IMR-90 (cell line): ENCODE results near the gene BUB1B. TPM values are rescaled to one million over a fixed set of nuclear protein-coding genes. Genes with fewer than 3 reads are reported as not detected.
A peak's percentile ranks its signal among the peaks of the same experiment; 100 is the strongest.

ENCODE experiments used
- ATAC-seq: fragments of 200-7000 bp; cut with Tn5 transposase; 2 replicates; pipeline ENCODE4 v1.9.1; 2020; ENCODE audit warnings: low read depth, mild to moderate bottlenecking, moderate library complexity
- BruUV-seq: library from RNA; stranded (reverse); fragments of 400-500 nt; replicated peaks from 2 replicates; lab custom pipeline; 2021; lab: Mats Ljungman, UMichigan
- CTCF ChIA-PET: fragments of 300-600 bp; formaldehyde crosslinking; extraction: SDS; loops from one replicate; lab custom pipeline; 2021; ENCODE audit warnings: antibody characterized with exemption; lab: Yijun Ruan, JAX
- POLR2A ChIA-PET: fragments of 300-600 bp; sonication (Branson Sonifier 250); formaldehyde crosslinking; loops from one replicate; lab custom pipeline; 2022; ENCODE audit warnings: antibody characterized with exemption; ENCODE audit not compliant: unreplicated experiment; lab: Charles Lee
- DNase-seq: peaks from one replicate; pipeline ENCODE4 v3.0.0; 2013
- H2AFZ ChIP-seq: replicated peaks from 2 replicates; pipeline ENCODE3; 2013; ENCODE audit warnings: low read length, mild to moderate bottlenecking; ENCODE audit not compliant: poor library complexity
- H2AK5ac ChIP-seq: 2 replicates; pipeline ENCODE4 v1.6.1; 2013; ENCODE audit warnings: low read depth, low read length, inconsistent platforms
- H2AK9ac ChIP-seq: replicated peaks from 2 replicates; pipeline ENCODE3; 2013; ENCODE audit warnings: mild to moderate bottlenecking, low read depth, low read length, moderate library complexity; ENCODE audit not compliant: poor library complexity
- H2BK120ac ChIP-seq: 2 replicates; pipeline ENCODE4 v1.6.1; 2013; ENCODE audit warnings: low read depth, low read length, inconsistent platforms
- H2BK15ac ChIP-seq: 3 replicates; pipeline ENCODE4 v1.6.1; 2013; ENCODE audit warnings: low read depth, low read length, inconsistent platforms
- H2BK20ac ChIP-seq: 2 replicates; pipeline ENCODE4 v1.6.1; 2013; ENCODE audit warnings: low read depth, mild to moderate bottlenecking, inconsistent platforms, low read length, moderate library complexity
- H2BK5ac ChIP-seq: 2 replicates; pipeline ENCODE4 v1.6.1; 2013; ENCODE audit warnings: mild to moderate bottlenecking, low read depth, low read length, inconsistent platforms; ENCODE audit not compliant: poor library complexity, severe bottlenecking
- H3K14ac ChIP-seq: replicated peaks from 2 replicates; pipeline ENCODE4 v1.6.1; 2013; ENCODE audit warnings: low read depth, low read length, inconsistent platforms
- H3K18ac ChIP-seq: 2 replicates; pipeline ENCODE4 v1.6.1; 2013; ENCODE audit warnings: low read depth, low read length, control low read depth
- H3K23ac ChIP-seq: 2 replicates; pipeline ENCODE4 v1.6.1; 2013; ENCODE audit warnings: low read depth, low read length, inconsistent platforms
- H3K27ac ChIP-seq: 2 replicates; pipeline ENCODE4 v1.5.1; 2013; ENCODE audit warnings: mild to moderate bottlenecking, control low read depth, low read length; ENCODE audit not compliant: insufficient read depth
- H3K27me3 ChIP-seq: 2 replicates; pipeline ENCODE4 v1.6.1; 2013; ENCODE audit warnings: low read length; ENCODE audit not compliant: control insufficient read depth, insufficient read depth
- H3K36me3 ChIP-seq: 2 replicates; pipeline ENCODE4 v1.6.1; 2013; ENCODE audit warnings: low read length, mixed read lengths; ENCODE audit not compliant: control insufficient read depth, insufficient read depth
- H3K4ac ChIP-seq: 2 replicates; pipeline ENCODE4 v1.6.1; 2013; ENCODE audit warnings: low read depth, low read length, inconsistent platforms
- H3K4me1 ChIP-seq: 2 replicates; pipeline ENCODE4 v1.6.1; 2013; ENCODE audit warnings: low read length, mixed read lengths; ENCODE audit not compliant: control insufficient read depth, insufficient read depth
- H3K4me2 ChIP-seq: 2 replicates; pipeline ENCODE4 v1.6.1; 2013; ENCODE audit warnings: low read depth, mild to moderate bottlenecking, control low read depth, low read length, moderate library complexity
- H3K4me3 ChIP-seq: 2 replicates; pipeline ENCODE4 v1.5.1; 2013; ENCODE audit warnings: low read depth, mild to moderate bottlenecking, control low read depth, low read length, moderate library complexity; ENCODE audit not compliant: insufficient read depth
- H3K56ac ChIP-seq: 2 replicates; pipeline ENCODE4 v1.6.1; 2013; ENCODE audit warnings: low read length, inconsistent platforms; ENCODE audit not compliant: insufficient read depth; ENCODE audit errors: extremely low read depth
- H3K79me1 ChIP-seq, 2 experiments: 2 replicates each; pipeline ENCODE4 v1.6.1; 2013; ENCODE audit warnings: low read length in 2 of 2, inconsistent platforms in 1 of 2, low read depth in 1 of 2
- H3K9ac ChIP-seq: 2 replicates; pipeline ENCODE4 v1.6.1; 2013; ENCODE audit warnings: low read depth, low read length, control low read depth
- H3K9me1 ChIP-seq: 2 replicates; pipeline ENCODE4 v1.6.1; 2013; ENCODE audit warnings: low read length, inconsistent platforms; ENCODE audit not compliant: insufficient read depth
- H3K9me3 ChIP-seq: 2 replicates; pipeline ENCODE4 v1.6.1; 2013; ENCODE audit warnings: low read length; ENCODE audit not compliant: control insufficient read depth, insufficient read depth
- H4K20me1 ChIP-seq: 2 replicates; pipeline ENCODE4 v1.6.1; 2013; ENCODE audit warnings: low read length, inconsistent platforms; ENCODE audit not compliant: insufficient read depth
- H4K5ac ChIP-seq: 2 replicates; pipeline ENCODE4 v1.6.1; 2013; ENCODE audit warnings: mild to moderate bottlenecking, low read depth, low read length, control low read depth
- H4K8ac ChIP-seq, 2 experiments: 2 replicates each; pipeline ENCODE4 v1.6.1; 2013; ENCODE audit warnings: low read depth in 2 of 2, low read length in 2 of 2, control low read depth in 1 of 2, inconsistent platforms in 1 of 2
- H4K91ac ChIP-seq: 2 replicates; pipeline ENCODE4 v1.6.1; 2013; ENCODE audit warnings: low read depth, low read length, inconsistent platforms; ENCODE audit not compliant: insufficient read depth
- BHLHE40 ChIP-seq: fragments of 150-350 bp; IDR thresholded peaks from 2 replicates; pipeline ENCODE4 v1.6.1; 2016; ENCODE audit warnings: mild to moderate bottlenecking, low read depth, low read length
- CEBPB ChIP-seq: IDR thresholded peaks from 2 replicates; pipeline ENCODE4 v1.6.1; 2012; ENCODE audit warnings: low read depth, low read length, improper control_type of control experiment
- CHD1 ChIP-seq: IDR thresholded peaks from 2 replicates; pipeline ENCODE4 v1.6.1; 2012; ENCODE audit warnings: low read depth, low read length, improper control_type of control experiment
- FOS ChIP-seq: fragments of 150-350 bp; IDR thresholded peaks from 2 replicates; pipeline ENCODE4 v1.6.1; 2016; ENCODE audit warnings: low read depth, low read length
- MAFK ChIP-seq: IDR thresholded peaks from 2 replicates; pipeline ENCODE4 v1.6.1; 2012; ENCODE audit warnings: low read depth, low read length, improper control_type of control experiment
- MAZ ChIP-seq: IDR thresholded peaks from 2 replicates; pipeline ENCODE4 v1.6.1; 2012; ENCODE audit warnings: low read depth, mild to moderate bottlenecking, low read length, improper control_type of control experiment, moderate library complexity, borderline replicate concordance
- MXI1 ChIP-seq: IDR thresholded peaks from 2 replicates; pipeline ENCODE4 v1.6.1; 2012; ENCODE audit warnings: low read depth, mild to moderate bottlenecking, low read length, moderate library complexity, borderline replicate concordance
- NFE2L2 ChIP-seq: fragments of 150-350 bp; IDR thresholded peaks from 2 replicates; pipeline ENCODE4 v1.6.1; 2016; ENCODE audit warnings: low read depth, mild to moderate bottlenecking, low read length
- POLR2A ChIP-seq: IDR thresholded peaks from 2 replicates; pipeline ENCODE4 v1.6.1; 2012; ENCODE audit warnings: mild to moderate bottlenecking, low read depth, low read length
- RAD21 ChIP-seq: IDR thresholded peaks from 2 replicates; pipeline ENCODE4 v1.6.1; 2012; ENCODE audit warnings: low read length, improper control_type of control experiment
- RCOR1 ChIP-seq: IDR thresholded peaks from 2 replicates; pipeline ENCODE4 v1.6.1; 2012; ENCODE audit warnings: mild to moderate bottlenecking, low read length, improper control_type of control experiment; ENCODE audit not compliant: insufficient replicate concordance
- RFX5 ChIP-seq: IDR thresholded peaks from 2 replicates; pipeline ENCODE4 v1.8.0; 2012; ENCODE audit warnings: low read depth, mild to moderate bottlenecking, low read length, moderate library complexity
- SMC3 ChIP-seq: fragments of 150-350 bp; IDR thresholded peaks from 2 replicates; pipeline ENCODE4 v1.6.1; 2016; ENCODE audit warnings: low read depth, mild to moderate bottlenecking, antibody characterized with exemption, low read length, moderate library complexity
- WGBS, 2 experiments: methylation state at CpG; one replicate each; pipeline versions ENCODE4 v1.1.5 to v1.1.7; 2013; ENCODE audit warnings: missing lambda C conversion rate in 2 of 2; ENCODE audit not compliant: insufficient read length in 1 of 2; ENCODE audit errors: extremely low coverage in 2 of 2; 5-methylcytosine and 5-hydroxymethylcytosine counted together
- dilution Hi-C: fragments of 300-500 bp; cut with HindIII; formaldehyde crosslinking; loops from one replicate; pipeline ENCODE4 v1.14.3; 2018; ENCODE audit warnings: low sequenced_read_pairs; ENCODE audit not compliant: unreplicated experiment
- in situ Hi-C: fragments of 300-500 bp; cut with MboI; formaldehyde crosslinking; loops from 3 replicates; pipeline ENCODE4 v1.14.3; 2019; ENCODE audit warnings: low sequenced_read_pairs, inconsistent platforms, mixed read lengths
- intact Hi-C: fragments of 100-400 bp; cut with micrococcal nuclease; formaldehyde crosslinking; loops from 2 replicates; pipeline ENCODE4 v1.10.0; 2022
- polyA plus RNA-seq, 3 experiments: library from polyadenylated mRNA; depleted of rRNA; stranded (reverse); fragments of >200 nt; gene quantifications; 2 replicates each; pipeline ENCODE4 v1.2.3, GENCODE V29; 2012; ENCODE audit warnings: low replicate concordance in 1 of 3
- total RNA-seq: library from RNA; depleted of rRNA; stranded (reverse); fragments of >200 nt; gene quantifications from 2 replicates; pipeline ENCODE4 v1.2.3, GENCODE V29; 2012
- TF ChIP-seq, protein P1 (sequence below): fragments of 150-350 bp; IDR thresholded peaks from 2 replicates; pipeline ENCODE4 v1.6.1; 2017; ENCODE audit warnings: mild to moderate bottlenecking, antibody characterized with exemption, low read length, low read depth
- TF ChIP-seq, protein P2 (sequence below): conservative IDR thresholded peaks from 2 replicates; pipeline ENCODE4 v1.5.1; 2012; ENCODE audit warnings: mild to moderate bottlenecking, low read depth, low read length, improper control_type of control experiment
- TF ChIP-seq, protein P3 (sequence below): fragments of 150-350 bp; IDR thresholded peaks from 2 replicates; pipeline ENCODE4 v1.6.1; 2016; ENCODE audit warnings: low read depth, mild to moderate bottlenecking, low read length, moderate library complexity, borderline replicate concordance

Gene BUB1B
- total and polyA plus RNA-seq, 2 of the 4 experiments (the other 2 are of a cell fraction) = 15.6 to 24.7 TPM

DNA sequence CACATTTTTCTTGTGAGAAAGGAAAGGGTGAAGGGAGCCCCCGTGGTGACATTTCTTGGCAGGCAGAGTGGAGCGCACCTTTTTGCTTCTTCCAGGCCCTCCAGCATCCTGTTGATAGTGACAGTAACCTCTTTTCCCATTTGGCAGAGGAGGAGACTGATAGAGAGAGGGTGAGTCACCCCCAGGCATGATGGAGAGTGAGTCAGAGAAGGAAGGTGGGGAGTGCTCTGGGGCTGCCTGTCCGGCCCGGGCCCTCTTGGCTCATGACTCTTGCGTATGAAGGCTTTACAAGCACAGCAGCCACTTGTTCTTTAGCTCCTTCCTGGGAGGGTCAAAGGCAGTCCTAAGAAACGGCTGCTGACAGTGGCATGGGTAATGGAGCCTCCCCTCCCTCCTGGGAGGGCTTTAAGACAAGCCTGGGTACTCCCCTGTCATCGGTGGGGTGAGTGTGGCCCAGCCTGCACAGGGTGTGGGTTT lies 106.0 kb downstream of the BUB1B start:
- Histone ChIP-seq H3K4me3 (no peak overlapping the region), H3K4ac (peak overlapping the region; percentile 86), H3K9me3 (no peaks in the 10 kb centered on the region), H3K4me1 (peaks cover 15% of the 10 kb centered on the region), H3K14ac (peak overlapping the region; percentile 87), H3K18ac (peak overlapping the region; percentile 12; the same call in 1 of the 2 replicates), H3K4me2 (no peak overlapping the region), H3K56ac (no peak overlapping the region), H2BK5ac (peak overlapping the region; percentile 74), H3K9me1 (peaks cover 12% of the 10 kb centered on the region), H3K27me3 (no peaks in the 10 kb centered on the region), H3K36me3 (no peaks in the 10 kb centered on the region), H2BK120ac (peak overlapping the region; percentile 96), H4K8ac (peak overlapping the region; percentile 30 to 99; a peak in 3 of 4 replicates), H3K27ac (peak overlapping the region; percentile 41), H3K79me1 (no peaks in the 10 kb centered on the region), H3K23ac (no peak overlapping the region; the same call in 1 of the 2 replicates), H4K20me1 (no peaks in the 10 kb centered on the region), H2BK20ac (peak overlapping the region; percentile 95), H2BK15ac (peak overlapping the region; percentile 53; the same call in 1 of the 3 replicates), H4K91ac (peak overlapping the region; percentile 81), H2AFZ (peak overlapping the region; percentile 99), H3K9ac (no peak overlapping the region; the same call in 1 of the 2 replicates), H2AK5ac (peak overlapping the region; percentile 85), H4K5ac (peak overlapping the region; percentile 20; the same call in 1 of the 2 replicates), H2AK9ac (peak overlapping the region; percentile 96)
- no peak for TF ChIP-seq RAD21
- peak; percentile 76 for TF ChIP-seq CEBPB
- TF ChIP-seq, protein P1, sequence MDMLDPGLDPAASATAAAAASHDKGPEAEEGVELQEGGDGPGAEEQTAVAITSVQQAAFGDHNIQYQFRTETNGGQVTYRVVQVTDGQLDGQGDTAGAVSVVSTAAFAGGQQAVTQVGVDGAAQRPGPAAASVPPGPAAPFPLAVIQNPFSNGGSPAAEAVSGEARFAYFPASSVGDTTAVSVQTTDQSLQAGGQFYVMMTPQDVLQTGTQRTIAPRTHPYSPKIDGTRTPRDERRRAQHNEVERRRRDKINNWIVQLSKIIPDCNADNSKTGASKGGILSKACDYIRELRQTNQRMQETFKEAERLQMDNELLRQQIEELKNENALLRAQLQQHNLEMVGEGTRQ = no peak
- TF ChIP-seq NFE2L2 = no peak
- peak; percentile 90 for TF ChIP-seq MAZ
- TF ChIP-seq, protein P2, sequence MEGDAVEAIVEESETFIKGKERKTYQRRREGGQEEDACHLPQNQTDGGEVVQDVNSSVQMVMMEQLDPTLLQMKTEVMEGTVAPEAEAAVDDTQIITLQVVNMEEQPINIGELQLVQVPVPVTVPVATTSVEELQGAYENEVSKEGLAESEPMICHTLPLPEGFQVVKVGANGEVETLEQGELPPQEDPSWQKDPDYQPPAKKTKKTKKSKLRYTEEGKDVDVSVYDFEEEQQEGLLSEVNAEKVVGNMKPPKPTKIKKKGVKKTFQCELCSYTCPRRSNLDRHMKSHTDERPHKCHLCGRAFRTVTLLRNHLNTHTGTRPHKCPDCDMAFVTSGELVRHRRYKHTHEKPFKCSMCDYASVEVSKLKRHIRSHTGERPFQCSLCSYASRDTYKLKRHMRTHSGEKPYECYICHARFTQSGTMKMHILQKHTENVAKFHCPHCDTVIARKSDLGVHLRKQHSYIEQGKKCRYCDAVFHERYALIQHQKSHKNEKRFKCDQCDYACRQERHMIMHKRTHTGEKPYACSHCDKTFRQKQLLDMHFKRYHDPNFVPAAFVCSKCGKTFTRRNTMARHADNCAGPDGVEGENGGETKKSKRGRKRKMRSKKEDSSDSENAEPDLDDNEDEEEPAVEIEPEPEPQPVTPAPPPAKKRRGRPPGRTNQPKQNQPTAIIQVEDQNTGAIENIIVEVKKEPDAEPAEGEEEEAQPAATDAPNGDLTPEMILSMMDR = no peak
- TF ChIP-seq RFX5 = no peak
- TF ChIP-seq FOS = peak; percentile 99
- TF ChIP-seq MXI1 = no peak
- no peak for TF ChIP-seq SMC3
- TF ChIP-seq BHLHE40 = peak; percentile 82
- no peak for TF ChIP-seq MAFK
- TF ChIP-seq RCOR1 = peak; percentile 95
- TF ChIP-seq, protein P3, sequence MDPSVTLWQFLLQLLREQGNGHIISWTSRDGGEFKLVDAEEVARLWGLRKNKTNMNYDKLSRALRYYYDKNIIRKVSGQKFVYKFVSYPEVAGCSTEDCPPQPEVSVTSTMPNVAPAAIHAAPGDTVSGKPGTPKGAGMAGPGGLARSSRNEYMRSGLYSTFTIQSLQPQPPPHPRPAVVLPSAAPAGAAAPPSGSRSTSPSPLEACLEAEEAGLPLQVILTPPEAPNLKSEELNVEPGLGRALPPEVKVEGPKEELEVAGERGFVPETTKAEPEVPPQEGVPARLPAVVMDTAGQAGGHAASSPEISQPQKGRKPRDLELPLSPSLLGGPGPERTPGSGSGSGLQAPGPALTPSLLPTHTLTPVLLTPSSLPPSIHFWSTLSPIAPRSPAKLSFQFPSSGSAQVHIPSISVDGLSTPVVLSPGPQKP = no peak
- no peak for TF ChIP-seq CHD1
- no peak for TF ChIP-seq POLR2A
- no TSS peak for BruUV-seq
- POLR2A ChIA-PET = no interaction called here
- DNase-seq = peak; percentile 97
- dilution Hi-C loops (no loop called here), intact Hi-C loops (no loop called here), in situ Hi-C loops (no loop called here)
- ATAC-seq = peak; percentile 99
- CTCF ChIA-PET = interaction anchor here (0.6 to 1.6 kb wide), 2 partner anchors 49 to 217 kb away, joined by 4 to 5 read pairs; no protein-coding TSS in a partner anchor
- WGBS, 2 experiments = 0% methylated on average over 1 of the region's 7 CpGs; no CpG with 5 or more reads in 1 of the 2 experiments
